GM12872 (cell line): ENCODE measurements around the gene SMYD3.

Experiments used
- TF ChIP-seq, protein P1 (sequence below): IDR thresholded peaks from 3 replicates; pipeline ENCODE4 v1.5.1; 2011; ENCODE audit warnings: low read depth, mild to moderate bottlenecking, low read length, moderate library complexity; ENCODE audit not compliant: insufficient read depth

SMYD3 gene

DNA sequence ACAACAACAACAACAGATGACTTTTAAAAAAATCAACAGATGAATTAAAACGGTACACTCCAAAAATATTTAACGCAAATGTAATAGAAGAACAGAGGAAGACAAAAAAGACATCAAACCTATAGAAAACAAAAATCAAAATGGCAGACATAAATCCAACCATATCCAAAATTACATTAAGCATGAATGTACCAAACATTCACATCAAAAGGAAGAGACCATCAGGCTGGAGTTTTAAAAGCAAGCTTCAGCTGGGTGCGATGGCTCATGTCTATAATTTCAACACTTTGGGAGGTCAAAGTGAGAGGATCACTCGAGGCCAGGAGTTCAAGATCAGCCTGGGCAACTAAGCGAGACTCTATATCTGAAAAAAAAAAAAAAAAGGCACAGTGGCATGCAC, 116.2 kb downstream of the SMYD3 start:
- TF ChIP-seq, protein P1, sequence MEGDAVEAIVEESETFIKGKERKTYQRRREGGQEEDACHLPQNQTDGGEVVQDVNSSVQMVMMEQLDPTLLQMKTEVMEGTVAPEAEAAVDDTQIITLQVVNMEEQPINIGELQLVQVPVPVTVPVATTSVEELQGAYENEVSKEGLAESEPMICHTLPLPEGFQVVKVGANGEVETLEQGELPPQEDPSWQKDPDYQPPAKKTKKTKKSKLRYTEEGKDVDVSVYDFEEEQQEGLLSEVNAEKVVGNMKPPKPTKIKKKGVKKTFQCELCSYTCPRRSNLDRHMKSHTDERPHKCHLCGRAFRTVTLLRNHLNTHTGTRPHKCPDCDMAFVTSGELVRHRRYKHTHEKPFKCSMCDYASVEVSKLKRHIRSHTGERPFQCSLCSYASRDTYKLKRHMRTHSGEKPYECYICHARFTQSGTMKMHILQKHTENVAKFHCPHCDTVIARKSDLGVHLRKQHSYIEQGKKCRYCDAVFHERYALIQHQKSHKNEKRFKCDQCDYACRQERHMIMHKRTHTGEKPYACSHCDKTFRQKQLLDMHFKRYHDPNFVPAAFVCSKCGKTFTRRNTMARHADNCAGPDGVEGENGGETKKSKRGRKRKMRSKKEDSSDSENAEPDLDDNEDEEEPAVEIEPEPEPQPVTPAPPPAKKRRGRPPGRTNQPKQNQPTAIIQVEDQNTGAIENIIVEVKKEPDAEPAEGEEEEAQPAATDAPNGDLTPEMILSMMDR: no peak

DNA sequence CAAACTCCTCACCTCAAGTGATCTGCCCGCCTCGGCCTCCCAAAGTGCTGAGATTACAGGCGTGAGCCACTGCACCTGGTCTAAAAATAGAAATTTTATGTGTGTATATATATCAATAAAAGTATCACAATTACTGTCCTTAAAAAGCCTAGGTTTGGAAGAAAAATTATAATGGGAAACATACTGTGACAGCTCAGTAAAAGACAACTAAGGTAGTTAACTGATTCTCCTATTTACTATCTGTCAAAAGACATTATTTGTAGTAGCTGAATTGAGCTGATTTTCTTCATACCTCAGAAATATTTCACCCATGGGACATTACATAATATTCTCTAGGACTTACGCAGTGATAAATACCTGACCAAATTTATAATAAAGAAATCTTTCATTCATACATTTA, 122.5 kb downstream of the SMYD3 start:
- TF ChIP-seq, protein P1: no peak

DNA sequence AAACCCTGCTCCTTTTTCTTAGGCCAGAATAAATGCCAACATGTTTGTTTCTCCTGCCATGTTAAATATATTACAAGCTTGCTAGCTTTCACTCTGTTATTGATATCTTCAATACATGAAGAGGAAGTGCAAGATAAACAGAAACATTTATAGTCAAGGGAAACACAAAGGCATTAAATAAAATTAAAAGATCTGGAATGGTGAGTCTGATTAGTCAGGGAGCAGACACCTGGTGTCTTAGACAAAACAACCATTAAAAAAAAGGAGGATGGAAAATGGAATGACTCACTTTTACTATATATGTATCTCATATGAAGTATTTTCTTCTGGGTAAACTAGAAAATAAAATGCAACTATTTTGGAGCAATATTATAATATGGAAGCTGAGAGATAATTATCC, 123.3 kb downstream of the SMYD3 start:
- TF ChIP-seq, protein P1: no peak

DNA sequence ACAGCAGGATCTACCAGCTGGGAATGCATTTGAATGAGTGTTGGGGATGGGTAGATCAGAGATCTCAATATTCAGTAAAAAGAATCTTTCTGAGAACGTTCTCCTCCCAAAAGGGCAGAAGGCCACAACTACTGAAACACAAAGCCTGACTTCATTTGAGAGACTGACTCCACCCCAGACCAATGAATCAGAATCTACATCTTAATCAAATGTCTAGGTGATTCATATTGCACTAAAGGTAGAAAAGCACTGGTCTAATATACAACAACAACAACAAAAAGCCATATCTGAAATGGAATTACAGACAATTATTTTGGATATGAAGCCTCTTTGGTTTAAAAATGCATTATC, 123.9 kb downstream of the SMYD3 start:
- TF ChIP-seq, protein P1: no peak

DNA sequence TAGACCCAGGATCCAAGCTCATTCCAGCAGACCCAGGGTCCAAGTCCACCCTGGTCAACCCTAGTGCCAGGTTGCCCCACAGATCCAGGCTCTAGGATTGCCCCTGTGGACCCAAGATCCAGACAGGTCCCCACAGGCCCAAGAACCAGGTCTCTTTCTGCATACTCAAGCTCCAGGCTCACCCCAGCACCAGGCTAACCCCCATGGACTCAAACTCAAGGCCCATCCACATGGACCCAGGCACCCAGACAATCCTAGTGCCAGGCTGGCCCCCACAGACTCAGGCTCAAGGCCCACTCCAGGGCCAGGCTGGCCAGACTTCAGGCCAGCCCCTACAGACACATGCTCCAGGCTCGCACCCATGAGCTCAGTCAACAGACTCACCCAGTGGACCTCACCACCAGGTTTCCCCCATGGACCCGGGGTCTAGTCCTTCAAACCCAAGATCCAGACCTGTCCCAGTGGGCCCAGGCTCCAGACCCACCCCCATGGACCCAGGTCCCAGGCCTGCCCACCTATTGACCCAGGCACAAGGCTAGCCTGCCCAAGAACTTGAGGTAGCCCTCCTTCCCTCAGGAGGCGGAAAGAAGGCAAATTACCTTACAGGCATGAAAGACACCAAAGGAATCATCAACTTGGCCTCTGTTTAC, 124.4 kb downstream of the SMYD3 start:
- TF ChIP-seq, protein P1: no peak

DNA sequence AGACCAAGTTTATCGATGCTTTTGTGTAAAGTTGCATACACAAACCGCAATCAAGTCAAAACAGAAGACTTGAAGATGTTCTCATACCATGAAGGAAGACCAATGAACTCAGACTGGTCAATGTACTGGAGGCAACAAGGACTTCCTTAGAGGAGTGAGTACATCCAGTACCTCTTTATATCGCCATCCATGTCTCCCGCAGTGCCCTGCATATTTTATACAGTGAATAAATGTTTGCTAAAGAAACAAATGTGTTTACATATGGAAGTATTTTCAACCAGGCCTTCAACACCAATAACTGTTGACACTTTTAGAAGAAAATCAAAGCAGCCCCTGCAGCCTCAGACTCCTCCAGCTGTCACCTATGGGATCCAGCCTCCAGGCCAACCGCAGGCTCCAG, 125.6 kb downstream of the SMYD3 start:
- TF ChIP-seq, protein P1: no peak

DNA sequence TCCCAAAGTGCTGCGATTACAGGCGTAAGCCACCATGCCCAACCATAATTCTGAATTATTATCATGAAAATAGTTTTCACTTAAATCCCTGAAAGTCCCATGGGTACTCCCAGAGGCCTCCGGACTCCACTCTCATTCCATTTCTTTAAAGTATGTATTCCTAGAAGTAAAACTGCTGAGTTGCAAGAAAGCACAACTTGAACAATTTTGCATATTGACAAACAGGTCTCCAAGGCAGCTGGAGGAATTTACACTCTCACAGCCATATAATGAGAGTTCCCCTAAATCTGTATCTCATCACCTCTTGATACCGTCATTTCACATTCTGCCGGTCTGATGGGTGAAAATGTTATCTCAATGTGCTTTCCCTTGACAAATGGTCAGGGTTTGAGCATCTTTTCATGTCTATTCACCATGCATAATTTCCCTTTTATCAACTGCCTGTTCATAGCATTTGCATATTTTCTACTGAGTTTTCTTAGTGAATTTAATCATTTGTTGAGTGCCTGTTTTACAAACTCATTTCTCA, 129.4 kb downstream of the SMYD3 start:
- TF ChIP-seq, protein P1: no peak
